ENCODE results near the gene FSTL3.

- no peak for TF ChIP-seq CTCF (IDR thresholded peaks at IDR 0.05 in 4 of 5, conservative IDR thresholded peaks at IDR 0.05 in 1 of 5)
- TF ChIP-seq POLR2A (IDR thresholded peaks at IDR 0.05): no peak
Measured at GRCh38 chr19:720345-721160, 44.4 kb downstream of the FSTL3 start.
